CD8-positive, alpha-beta memory T cell (primary cell): Measurements from ENCODE around the gene SPN. TPM values are rescaled to one million over a fixed set of nuclear protein-coding genes. Genes with fewer than 3 reads are reported as not detected.
"Not testable (repeated sequence)": the region's sequence is repeated elsewhere in the genome, so short reads cannot be mapped to it uniquely, and the experiment has no call there.

Source experiments
- CTCF ChIA-PET: fragments of 350-600 bp; sonication (Branson Sonifier 250); formaldehyde crosslinking; loops from one replicate; lab custom pipeline; 2021; ENCODE audit warnings: antibody characterized with exemption; lab: Charles Lee
- POLR2A ChIA-PET: fragments of 350-600 bp; sonication (Branson Sonifier 250); formaldehyde crosslinking; loops from one replicate; lab custom pipeline; 2021; ENCODE audit warnings: antibody characterized with exemption; lab: Charles Lee
- DNase-seq, 5 donors: peaks; one replicate each; pipeline versions ENCODE4 v3.0.0 to v3.0.0-alpha.2; 2020 to 2022; ENCODE audit warnings: mixed read lengths in 1 of 5
- H3K27ac ChIP-seq: one replicate; pipeline ENCODE4 v1.7.0; 2013; ENCODE audit warnings: low read depth, mild to moderate bottlenecking, low read length, moderate library complexity
- H3K27me3 ChIP-seq: 2 replicates; pipeline ENCODE4 v1.7.0; 2013; ENCODE audit warnings: low read length, mild to moderate bottlenecking; ENCODE audit not compliant: insufficient read depth, poor library complexity, severe bottlenecking
- H3K36me3 ChIP-seq: 2 replicates; pipeline ENCODE4 v1.7.0; 2013; ENCODE audit warnings: mild to moderate bottlenecking, low read length, moderate library complexity; ENCODE audit not compliant: insufficient read depth
- H3K4me1 ChIP-seq: 2 replicates; pipeline ENCODE4 v1.7.0; 2013; ENCODE audit warnings: mild to moderate bottlenecking, low read length, moderate library complexity; ENCODE audit not compliant: insufficient read depth
- H3K4me3 ChIP-seq: 2 replicates; pipeline ENCODE4 v1.7.0; 2013; ENCODE audit warnings: mild to moderate bottlenecking, low read length
- H3K9me3 ChIP-seq: 2 replicates; pipeline ENCODE4 v1.7.0; 2013; ENCODE audit warnings: mild to moderate bottlenecking, low read length
- H3K27ac Mint-ChIP-seq, 8 donors: one replicate each; pipeline ENCODE4 v1.8.0; 2020 to 2021; ENCODE audit warnings: mixed read lengths in 8 of 8, mild to moderate bottlenecking in 6 of 8, inconsistent platforms in 3 of 8, moderate library complexity in 3 of 8
- H3K27me3 Mint-ChIP-seq, 2 donors: one replicate each; pipeline ENCODE4 v1.8.0; 2020 to 2021; ENCODE audit warnings: mixed read lengths in 2 of 2, mild to moderate bottlenecking in 1 of 2, moderate library complexity in 1 of 2
- H3K36me3 Mint-ChIP-seq, 3 donors: one replicate each; pipeline ENCODE4 v1.8.0; 2020 to 2021; ENCODE audit warnings: mixed read lengths in 3 of 3, inconsistent platforms in 1 of 3, mild to moderate bottlenecking in 1 of 3
- H3K4me1 Mint-ChIP-seq, 3 donors: one replicate each; pipeline ENCODE4 v1.8.0; 2020 to 2021; ENCODE audit warnings: mixed read lengths in 3 of 3, inconsistent platforms in 1 of 3, mild to moderate bottlenecking in 1 of 3
- H3K4me3 Mint-ChIP-seq, 7 donors: one replicate each; pipeline ENCODE4 v1.8.0; 2020 to 2021; ENCODE audit warnings: mixed read lengths in 7 of 7, mild to moderate bottlenecking in 6 of 7, moderate library complexity in 4 of 7, inconsistent platforms in 2 of 7
- H3K9me3 Mint-ChIP-seq, 5 donors: one replicate each; pipeline ENCODE4 v1.8.0; 2020 to 2022; ENCODE audit warnings: mixed read lengths in 5 of 5, mild to moderate bottlenecking in 3 of 5, moderate library complexity in 2 of 5, inconsistent platforms in 1 of 5
- polyA plus RNA-seq: library from polyadenylated mRNA; unstranded; fragments of 300-500 nt; fragmentation: Illumina TruSeq; gene quantifications from one replicate; pipeline ENCODE4 v1.2.3, GENCODE V29; 2021
- total RNA-seq, 2 experiments: library from RNA; stranded (reverse); gene quantifications; one replicate each; pipeline ENCODE4 v1.2.3, GENCODE V29; 2021

Gene SPN
- total and polyA plus RNA-seq, 3 experiments from 2014 or later = 136 to 255 (median 144) TPM

- ChIA-PET POLR2A (no interaction called here), CTCF (interaction anchor here (1.5 kb wide), 1 partner anchor 165 kb away, joined by 3 read pairs; no protein-coding TSS in a partner anchor)
- peak overlapping the region in 1 of 8 donors; percentile 29 for H3K27ac Mint-ChIP-seq
Measured at GRCh38 chr16:29683543-29684090, 20.6 kb downstream of the SPN start.

GRCh38 chr16:29684679-29685078 lies 21.6 kb downstream of the SPN start:
- no peak for DNase-seq
- Histone ChIP-seq H3K4me1 (peaks cover 15% of the 10 kb centered on the region), H3K27ac (no peak overlapping the region), H3K9me3 (no peaks in the 10 kb centered on the region), H3K27me3 (no peaks in the 10 kb centered on the region), H3K36me3 (no peaks in the 10 kb centered on the region), H3K4me3 (no peak overlapping the region)
- Mint-ChIP-seq H3K4me3 (no peak overlapping the region), H3K9me3 (no peaks in the 10 kb centered on the region), H3K36me3 (no peaks in the 10 kb centered on the region), H3K27ac (peak overlapping the region in 1 of 8 donors; percentile 75), H3K27me3 (peaks cover 0 to 1% of the 10 kb centered on the region in 2 donors), H3K4me1 (peaks cover 10 to 12% (median 10%) of the 10 kb centered on the region in 3 donors)
- POLR2A ChIA-PET = no interaction called here
- CTCF ChIA-PET = interaction anchor here (0.6 to 1.5 kb wide), 6 partner anchors 21 to 348 kb away, joined by 3 to 4 read pairs (median 3); no protein-coding TSS in a partner anchor

More at GRCh38 chr16:29683543-29684090, 20.6 kb downstream of the SPN start:
- no peak for DNase-seq
- Histone ChIP-seq H3K27me3 (no peaks in the 10 kb centered on the region), H3K4me3 (no peak overlapping the region), H3K4me1 (peaks cover 22% of the 10 kb centered on the region), H3K27ac (no peak overlapping the region), H3K36me3 (no peaks in the 10 kb centered on the region), H3K9me3 (no peaks in the 10 kb centered on the region)
- Mint-ChIP-seq H3K9me3 (no peaks in the 10 kb centered on the region), H3K36me3 (no peaks in the 10 kb centered on the region), H3K4me3 (no peak overlapping the region), H3K27me3 (peaks cover 0 to 1% of the 10 kb centered on the region in 2 donors), H3K4me1 (peaks cover 15 to 18% (median 16%) of the 10 kb centered on the region in 3 donors)

- H3K36me3 ChIP-seq = no peaks in the 10 kb centered on the region
- no peak overlapping the region for H3K27ac ChIP-seq
- ChIA-PET CTCF (interaction anchor here (2.2 kb wide), 1 partner anchor 162 kb away, joined by 8 read pairs; no protein-coding TSS in a partner anchor), POLR2A (no interaction called here)
- H3K4me1 ChIP-seq = peaks cover 12% of the 10 kb centered on the region
- Mint-ChIP-seq H3K4me3 (peak overlapping the region in 1 of 7 donors; percentile 39), H3K27ac (no peak overlapping the region), H3K27me3 (peaks cover 0 to 3% of the 10 kb centered on the region in 2 donors), H3K36me3 (no peaks in the 10 kb centered on the region), H3K9me3 (no peaks in the 10 kb centered on the region), H3K4me1 (peaks cover 4 to 10% (median 8%) of the 10 kb centered on the region in 3 donors)
- no peak overlapping the region for H3K4me3 ChIP-seq
- no peak for DNase-seq
- no peaks in the 10 kb centered on the region for H3K9me3 ChIP-seq
- no peaks in the 10 kb centered on the region for H3K27me3 ChIP-seq
Measured at GRCh38 chr16:29686740-29687332, 23.8 kb downstream of the SPN start.

- Histone ChIP-seq H3K4me1 (peaks cover 13% of the 10 kb centered on the region), H3K27ac (no peak overlapping the region), H3K9me3 (no peaks in the 10 kb centered on the region), H3K4me3 (no peak overlapping the region), H3K36me3 (no peaks in the 10 kb centered on the region), H3K27me3 (no peaks in the 10 kb centered on the region)
- Mint-ChIP-seq H3K27ac (no peak overlapping the region), H3K27me3 (peaks cover 0 to 4% of the 10 kb centered on the region in 2 donors), H3K36me3 (no peaks in the 10 kb centered on the region), H3K9me3 (no peaks in the 10 kb centered on the region), H3K4me1 (peaks cover 5 to 12% (median 9%) of the 10 kb centered on the region in 3 donors), H3K4me3 (no peak overlapping the region)
- no peak for DNase-seq
- CTCF ChIA-PET = interaction anchor here (2.2 kb wide), 1 partner anchor 161 kb away, joined by 8 read pairs; no protein-coding TSS in a partner anchor
- POLR2A ChIA-PET = no interaction called here
Measured at GRCh38 chr16:29687755-29688154, 24.7 kb downstream of the SPN start.

GRCh38 chr16:29688172-29688571 lies 25.1 kb downstream of the SPN start:
- H3K4me1 ChIP-seq = peaks cover 13% of the 10 kb centered on the region
- no peak overlapping the region for H3K4me3 ChIP-seq
- H3K9me3 ChIP-seq = no peaks in the 10 kb centered on the region
- H3K27ac ChIP-seq = no peak overlapping the region
- no peaks in the 10 kb centered on the region for H3K9me3 Mint-ChIP-seq
- CTCF ChIA-PET = interaction anchor here (2.2 kb wide), 1 partner anchor 160 kb away, joined by 8 read pairs; no protein-coding TSS in a partner anchor
- peaks cover 0 to 4% of the 10 kb centered on the region in 2 donors for H3K27me3 Mint-ChIP-seq
- H3K4me1 Mint-ChIP-seq = peaks cover 5 to 12% (median 9%) of the 10 kb centered on the region in 3 donors
- H3K27ac Mint-ChIP-seq = no peak overlapping the region
- no peak overlapping the region for H3K4me3 Mint-ChIP-seq
- no peaks in the 10 kb centered on the region for H3K36me3 Mint-ChIP-seq
- DNase-seq = no peak
- POLR2A ChIA-PET = interaction anchor here (0.6 kb wide), 1 partner anchor 12 kb away, joined by 3 read pairs; no protein-coding TSS in a partner anchor
- H3K36me3 ChIP-seq = no peaks in the 10 kb centered on the region
- no peaks in the 10 kb centered on the region for H3K27me3 ChIP-seq

- H3K4me3 ChIP-seq, H3K36me3 ChIP-seq, DNase-seq, H3K27me3 Mint-ChIP-seq, H3K9me3 Mint-ChIP-seq, H3K27me3 ChIP-seq, POLR2A ChIA-PET, H3K27ac ChIP-seq, H3K36me3 Mint-ChIP-seq, H3K9me3 ChIP-seq, H3K4me3 Mint-ChIP-seq: not testable (repeated sequence)
- CTCF ChIA-PET = interaction anchor here (1.2 to 1.7 kb wide), 3 partner anchors 127 to 328 kb away, joined by 3 to 5 read pairs (median 4); no protein-coding TSS in a partner anchor
- Mint-ChIP-seq H3K27ac (peak overlapping the region in 2 of 8 donors; percentile 42 to 44), H3K4me1 (peaks cover 5 to 12% (median 9%) of the 10 kb centered on the region in 3 donors)
- peaks cover 13% of the 10 kb centered on the region for H3K4me1 ChIP-seq
Measured at GRCh38 chr16:29689490-29690351, 26.7 kb downstream of the SPN start.

- H3K36me3 ChIP-seq, H3K27ac ChIP-seq, H3K4me1 ChIP-seq, H3K9me3 ChIP-seq, H3K4me1 Mint-ChIP-seq, H3K9me3 Mint-ChIP-seq, H3K36me3 Mint-ChIP-seq, H3K27me3 ChIP-seq, H3K4me3 ChIP-seq, POLR2A ChIA-PET, H3K27me3 Mint-ChIP-seq, H3K4me3 Mint-ChIP-seq, DNase-seq, H3K27ac Mint-ChIP-seq: not testable (repeated sequence)
- CTCF ChIA-PET = interaction anchor here (1.3 to 2.5 kb wide), 7 partner anchors 13 to 330 kb away, joined by 3 to 14 read pairs (median 5); partner anchors contain the start of genes C16orf92 and KIF22
Measured at GRCh38 chr16:29692606-29693005, 29.6 kb downstream of the SPN start.
